GM18502 (cell line): ENCODE results near the gene RNF13.
"Not testable (repeated sequence)": the region's sequence is repeated elsewhere in the genome, so short reads cannot be mapped to it uniquely, and the experiment has no call there.

Experiments used
- ATAC-seq: cut with Tn5 transposase; IDR thresholded peaks from one replicate; pipeline ENCODE4 v1.9.1; 2021; ENCODE audit warnings: mild to moderate bottlenecking; ENCODE audit not compliant: unreplicated experiment, poor library complexity

The RNF13 gene

DNA sequence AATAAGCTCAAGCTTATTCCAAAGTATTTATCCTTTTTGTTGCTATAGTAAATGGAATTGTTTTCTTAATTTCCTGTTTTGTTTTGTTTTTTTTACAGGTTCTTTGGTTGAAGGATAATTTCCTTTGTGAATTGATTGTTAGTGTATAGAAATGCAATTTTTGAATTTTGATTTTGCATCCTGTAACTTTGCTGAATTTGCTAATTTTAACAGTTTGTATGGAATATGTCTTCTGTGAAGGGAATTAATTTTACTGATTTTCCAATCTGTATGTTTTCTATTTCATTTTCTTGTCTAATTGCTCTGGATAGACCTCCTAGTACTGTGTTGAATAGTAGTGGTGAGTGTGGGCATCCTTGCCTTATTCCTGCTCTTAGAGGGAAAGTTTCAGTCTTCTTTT, 129.4 kb downstream of the RNF13 start:
- ATAC-seq = no peak

DNA sequence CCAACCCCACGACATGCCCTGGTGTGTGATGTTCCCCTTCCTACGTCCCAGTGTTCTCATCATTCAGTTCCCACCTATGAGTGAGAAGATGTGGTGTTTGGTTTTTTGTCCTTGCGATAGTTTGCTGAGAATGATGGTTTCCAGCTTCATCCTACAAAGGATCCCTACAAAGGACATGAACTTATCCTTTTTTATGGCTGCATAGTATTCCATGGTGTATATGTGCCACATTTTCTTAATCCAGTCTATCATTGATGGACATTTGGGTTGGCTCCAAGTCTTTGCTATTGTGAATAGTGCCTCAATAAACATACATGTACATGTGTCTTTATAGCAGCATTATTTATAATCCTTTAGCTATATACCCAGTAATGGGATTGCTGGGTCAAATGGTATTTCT, 131.0 kb downstream of the RNF13 start:
- not testable (repeated sequence) for ATAC-seq

DNA sequence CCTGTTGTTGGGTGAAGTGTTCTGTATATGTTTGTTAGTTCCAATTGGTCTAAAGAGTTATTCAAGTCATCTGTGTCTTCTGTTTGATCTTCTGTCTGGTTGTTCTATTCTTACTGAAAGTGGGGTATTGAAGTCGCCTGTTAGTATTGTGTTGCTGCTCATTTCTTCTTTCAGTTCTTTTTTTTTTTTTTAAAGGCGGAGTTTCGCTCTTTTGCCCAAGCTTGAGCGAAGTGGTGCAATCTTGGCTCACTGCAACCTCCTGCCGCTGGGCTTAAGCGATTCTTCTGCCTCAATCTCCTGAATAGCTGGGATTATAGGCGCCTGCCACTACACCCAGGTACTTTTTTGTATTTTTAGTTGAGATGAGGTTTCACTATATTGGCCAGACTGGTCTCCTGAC, 134.2 kb downstream of the RNF13 start:
- ATAC-seq = no peak

DNA sequence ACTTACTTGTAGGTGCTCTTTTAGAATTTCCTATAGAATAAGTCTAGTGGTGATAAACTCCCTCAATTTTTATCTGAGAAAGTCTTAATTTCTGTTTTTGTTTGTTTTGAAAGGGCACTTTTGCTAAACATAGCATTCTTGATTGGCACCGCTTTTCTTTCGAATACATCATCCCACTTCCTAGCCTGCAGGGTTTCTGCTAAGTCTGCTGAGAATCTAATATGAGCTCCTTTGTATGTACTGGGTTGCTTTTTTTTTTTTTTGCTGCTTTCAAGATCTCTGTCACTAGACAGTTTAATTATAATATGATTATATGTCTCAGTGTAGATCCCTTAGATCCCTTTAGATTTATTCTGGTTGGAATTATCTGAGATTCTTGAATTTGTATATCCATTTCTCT, 136.2 kb downstream of the RNF13 start:
- no peak for ATAC-seq

DNA sequence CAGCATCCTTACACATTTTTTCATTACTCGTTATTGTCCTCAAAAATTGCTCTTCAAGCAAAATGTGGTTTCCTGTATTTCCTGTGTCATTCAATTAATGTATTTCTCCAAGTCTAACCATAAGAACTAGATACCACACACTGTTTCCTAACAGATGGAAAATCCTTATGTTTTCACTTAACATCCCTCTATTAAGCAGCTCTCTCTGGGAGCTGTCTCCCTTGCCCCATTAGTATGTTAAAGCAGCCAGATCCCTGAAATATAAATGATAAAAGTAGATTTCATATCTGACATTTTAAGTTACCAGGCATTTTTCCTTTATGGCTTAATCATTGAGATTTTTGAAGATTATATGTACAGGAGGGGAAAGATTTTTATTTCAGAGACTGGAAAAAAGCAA, 141.8 kb downstream of the RNF13 start:
- no peak for ATAC-seq

DNA sequence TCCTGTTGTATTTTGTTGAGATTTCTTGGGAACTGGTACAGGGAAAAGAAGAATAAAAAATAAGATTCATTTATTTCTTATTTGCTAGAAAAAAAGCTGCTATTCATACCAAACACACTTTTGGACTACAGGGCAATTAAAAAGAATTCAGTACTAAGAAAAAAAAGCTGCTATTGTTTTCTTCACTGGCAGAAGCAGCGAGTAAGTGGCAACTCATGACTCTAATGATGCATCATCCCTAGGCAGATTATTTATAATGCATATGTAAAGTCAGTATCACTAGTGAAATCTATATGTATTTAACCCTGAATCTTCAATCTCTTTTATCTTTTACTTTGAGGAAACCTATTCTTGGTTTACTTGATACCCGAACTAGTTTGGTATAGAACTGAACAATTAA, 142.4 kb downstream of the RNF13 start:
- no peak for ATAC-seq

DNA sequence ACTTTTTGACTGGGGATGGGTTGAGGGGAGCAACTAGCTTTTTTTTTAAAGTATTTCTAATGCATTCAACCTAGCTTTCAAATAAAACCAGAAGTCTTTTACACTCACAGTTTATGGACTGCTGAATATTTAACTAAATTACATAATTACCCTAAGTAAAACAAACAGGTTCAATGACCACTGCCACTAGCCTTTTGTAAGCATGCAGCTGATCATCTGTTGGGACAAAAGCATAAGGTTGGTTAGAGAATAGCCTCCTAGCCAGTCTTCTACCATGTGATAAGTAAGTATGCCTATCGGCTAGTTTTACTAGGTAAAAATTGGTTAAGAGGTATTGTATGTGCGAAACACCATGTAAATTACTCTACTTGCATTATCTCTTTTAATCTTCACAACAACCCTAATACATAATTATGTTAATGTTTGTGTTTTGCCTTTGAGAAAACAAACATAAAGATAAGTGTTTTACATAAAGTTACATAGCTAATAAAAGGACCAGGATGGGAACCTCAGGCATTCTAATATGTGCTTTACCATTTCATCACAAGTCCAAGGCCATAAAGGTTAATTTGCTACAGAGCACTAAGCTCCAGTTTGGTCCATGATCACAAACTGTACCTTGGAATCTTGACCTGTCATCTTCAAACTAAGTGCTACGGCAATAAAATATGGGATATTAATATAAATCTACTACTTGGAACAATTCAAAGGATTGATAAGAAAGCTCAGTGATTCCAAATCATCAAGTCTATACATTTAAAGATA, 144.5 kb downstream of the RNF13 start:
- no peak for ATAC-seq

DNA sequence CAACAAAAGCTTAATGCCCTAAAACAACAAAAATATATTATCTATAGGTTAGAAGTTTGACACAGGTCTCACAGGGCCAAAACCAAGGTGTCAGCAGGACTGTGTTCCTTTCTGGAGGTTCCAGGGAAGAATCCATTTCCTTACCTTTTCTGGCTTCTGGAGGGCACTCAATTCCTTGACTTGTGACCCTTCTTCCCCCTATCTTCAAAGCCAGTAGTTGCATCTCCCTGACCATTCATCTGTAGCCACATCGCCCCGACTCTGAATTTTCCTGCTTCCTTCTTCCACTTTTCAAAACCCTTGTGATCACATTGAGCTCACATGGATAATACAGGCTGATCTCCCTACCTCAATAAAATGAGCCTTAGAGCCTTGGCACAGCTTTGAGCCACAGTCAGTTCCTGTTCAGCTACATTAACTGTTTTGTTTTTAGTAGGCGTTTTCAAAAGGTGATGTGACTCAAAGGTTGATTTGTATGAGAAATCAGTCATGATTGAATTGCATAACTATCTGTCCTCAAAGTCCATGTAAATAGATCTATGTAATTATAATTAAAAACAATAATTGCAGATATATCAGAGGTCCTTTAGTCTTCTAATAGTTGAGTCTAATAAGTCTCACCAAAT, 145.3 kb downstream of the RNF13 start:
- ATAC-seq = no peak

DNA sequence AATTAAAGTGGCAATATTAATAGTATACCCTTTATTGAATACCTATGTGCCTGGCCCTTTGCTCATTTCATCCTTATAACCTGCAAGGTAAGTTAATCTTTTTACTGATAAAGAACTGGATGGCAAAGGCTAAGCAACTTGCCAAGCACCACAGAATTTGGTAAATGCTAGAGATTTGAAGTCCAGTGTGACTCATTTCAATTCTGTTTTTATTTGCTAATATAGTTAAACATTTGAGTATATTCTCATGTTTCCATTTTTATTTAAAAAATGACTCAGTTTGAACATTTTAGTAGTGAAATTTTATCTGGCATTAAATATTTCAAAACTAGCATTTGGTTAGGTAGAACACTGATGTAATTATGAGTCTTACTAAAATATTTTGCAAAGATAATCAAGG, 146.4 kb downstream of the RNF13 start:
- no peak for ATAC-seq

DNA sequence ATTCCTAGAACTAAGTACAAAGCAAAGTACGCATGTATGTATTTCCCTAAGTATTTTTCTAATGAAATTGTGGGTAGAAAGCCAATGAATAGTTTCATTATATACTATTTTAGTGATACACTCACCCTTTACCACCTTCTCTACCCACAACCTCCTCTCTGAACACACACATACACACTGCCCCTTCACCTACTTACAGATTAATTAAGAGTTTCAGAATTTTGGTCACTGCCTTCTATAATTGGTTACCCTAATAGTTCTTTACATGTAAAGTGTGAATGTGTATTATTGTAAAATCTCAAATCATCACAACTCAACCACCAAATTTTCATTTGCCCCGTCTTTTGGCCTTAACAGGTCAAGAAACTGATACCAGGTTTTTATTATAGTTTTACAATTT, 150.5 kb downstream of the RNF13 start:
- ATAC-seq = no peak

DNA sequence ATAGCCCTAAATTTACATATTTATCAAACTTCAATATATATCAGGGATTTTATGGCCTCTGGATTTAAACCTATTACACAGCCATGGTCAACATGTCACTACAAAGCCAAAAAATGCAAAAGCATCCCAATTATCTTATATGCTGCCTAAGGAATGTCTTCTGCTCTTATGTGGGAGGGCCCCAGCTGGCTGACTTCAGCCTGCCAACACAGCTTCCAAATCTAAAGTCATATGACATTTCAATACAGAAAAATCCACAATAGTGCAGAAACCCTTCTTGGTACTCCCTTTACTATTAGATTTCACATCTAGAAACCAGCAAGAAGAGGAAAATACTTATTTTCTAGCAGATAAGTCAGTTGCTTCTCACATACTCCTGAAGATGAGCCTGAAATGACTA, 151.3 kb downstream of the RNF13 start:
- no peak for ATAC-seq

DNA sequence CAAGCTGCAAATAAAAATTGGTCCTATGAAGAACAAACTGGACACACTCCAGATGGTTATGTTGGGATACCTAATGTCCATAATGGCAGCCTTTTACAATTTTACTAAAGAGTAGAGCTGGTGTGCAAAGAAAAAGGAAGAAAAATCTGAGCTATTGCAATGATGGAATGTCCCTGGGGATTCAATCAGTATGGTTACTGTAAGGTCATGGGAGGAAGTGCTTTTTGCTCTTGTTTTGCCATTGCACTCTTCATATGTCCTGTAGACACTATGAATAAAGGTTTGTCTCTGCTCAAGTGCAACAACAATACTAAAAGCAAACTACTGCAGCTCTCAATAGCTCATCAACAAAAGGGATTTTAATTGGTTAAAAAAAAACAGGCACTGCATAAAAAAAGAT, 152.3 kb downstream of the RNF13 start:
- ATAC-seq = no peak

DNA sequence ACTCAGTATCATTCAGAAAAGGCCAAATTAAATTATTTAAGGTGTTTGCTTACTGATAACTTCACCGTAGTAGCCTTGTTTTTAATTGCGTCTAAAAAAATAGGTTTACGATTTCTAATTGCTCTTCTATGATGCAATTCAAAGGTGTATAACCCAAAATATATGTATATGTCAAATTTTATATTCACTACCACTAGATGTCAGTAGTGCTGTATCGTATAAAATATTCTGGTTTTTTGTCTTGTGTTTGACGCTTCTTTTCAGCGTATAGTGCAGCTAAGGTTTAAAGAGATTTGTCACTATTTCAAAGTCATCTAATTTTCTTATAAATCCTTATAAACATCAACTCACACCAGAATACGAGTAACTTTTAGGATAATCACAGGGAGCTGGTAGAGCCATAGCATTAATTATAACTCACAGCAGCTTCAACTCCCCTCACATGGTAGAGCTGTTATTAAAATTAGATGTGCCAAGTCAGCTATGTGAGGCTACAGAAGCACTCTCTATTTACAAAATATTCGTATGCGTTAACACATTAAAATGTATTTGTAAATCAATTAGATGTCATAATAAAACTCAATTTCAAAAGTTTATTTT, 154.2 kb downstream of the RNF13 start:
- ATAC-seq = no peak

DNA sequence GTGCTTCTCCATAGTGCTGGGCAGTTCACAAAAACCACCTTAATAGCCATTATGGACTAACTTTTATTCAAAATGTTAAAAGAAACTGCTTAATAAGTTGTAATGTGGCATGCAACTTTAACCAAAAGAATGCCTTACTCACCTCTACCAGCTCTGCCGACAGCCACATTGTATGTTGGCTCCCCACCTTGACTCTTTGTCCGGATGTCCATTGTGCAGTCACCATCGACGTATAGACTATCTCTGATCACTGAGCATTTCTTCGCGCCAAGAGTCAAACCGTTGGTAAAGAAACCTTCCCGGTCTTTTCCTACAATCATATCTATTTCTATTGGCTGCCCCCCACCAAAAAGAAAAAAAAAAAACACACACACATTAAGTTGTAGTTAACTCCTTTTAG, 155.2 kb downstream of the RNF13 start:
- no peak for ATAC-seq

DNA sequence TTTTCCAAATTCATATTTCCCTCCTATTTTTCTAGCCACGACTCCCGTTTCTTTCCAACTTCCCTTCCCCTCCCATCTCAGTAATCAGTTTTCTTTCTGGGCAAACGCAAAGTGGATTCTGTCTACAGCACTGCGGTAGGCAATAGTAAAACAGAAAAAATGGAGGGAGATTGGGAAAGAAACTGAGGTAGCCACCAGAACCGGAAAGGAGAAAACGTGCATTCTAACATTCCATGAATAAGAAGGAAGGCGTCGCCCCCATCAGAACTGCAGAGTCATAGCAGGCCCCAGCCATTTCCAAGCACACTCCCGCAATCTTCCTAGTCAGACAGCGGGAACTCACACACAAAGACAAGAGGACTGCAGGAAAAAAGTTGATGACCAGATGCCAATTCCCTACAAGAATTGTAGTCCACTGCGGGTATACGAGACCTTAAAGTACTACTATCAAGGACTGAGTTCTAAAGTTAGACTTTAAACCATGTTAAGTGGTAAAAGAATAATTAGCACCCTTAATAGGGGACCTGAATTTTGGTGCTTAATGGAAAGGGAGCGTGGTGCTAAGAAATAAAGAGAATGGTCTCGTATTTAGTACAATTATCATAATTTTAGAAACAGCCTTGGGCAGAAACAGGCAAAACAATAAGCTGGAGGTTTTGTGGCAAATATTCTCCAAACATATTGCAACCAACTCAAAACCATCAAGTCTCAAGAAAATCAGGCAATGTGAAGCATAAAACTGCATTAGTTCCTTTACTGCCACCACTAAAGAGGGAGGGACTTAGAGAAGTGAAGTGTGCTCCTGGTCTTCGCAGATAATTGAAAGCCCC, 156.3 kb downstream of the RNF13 start:
- ATAC-seq = no peak

DNA sequence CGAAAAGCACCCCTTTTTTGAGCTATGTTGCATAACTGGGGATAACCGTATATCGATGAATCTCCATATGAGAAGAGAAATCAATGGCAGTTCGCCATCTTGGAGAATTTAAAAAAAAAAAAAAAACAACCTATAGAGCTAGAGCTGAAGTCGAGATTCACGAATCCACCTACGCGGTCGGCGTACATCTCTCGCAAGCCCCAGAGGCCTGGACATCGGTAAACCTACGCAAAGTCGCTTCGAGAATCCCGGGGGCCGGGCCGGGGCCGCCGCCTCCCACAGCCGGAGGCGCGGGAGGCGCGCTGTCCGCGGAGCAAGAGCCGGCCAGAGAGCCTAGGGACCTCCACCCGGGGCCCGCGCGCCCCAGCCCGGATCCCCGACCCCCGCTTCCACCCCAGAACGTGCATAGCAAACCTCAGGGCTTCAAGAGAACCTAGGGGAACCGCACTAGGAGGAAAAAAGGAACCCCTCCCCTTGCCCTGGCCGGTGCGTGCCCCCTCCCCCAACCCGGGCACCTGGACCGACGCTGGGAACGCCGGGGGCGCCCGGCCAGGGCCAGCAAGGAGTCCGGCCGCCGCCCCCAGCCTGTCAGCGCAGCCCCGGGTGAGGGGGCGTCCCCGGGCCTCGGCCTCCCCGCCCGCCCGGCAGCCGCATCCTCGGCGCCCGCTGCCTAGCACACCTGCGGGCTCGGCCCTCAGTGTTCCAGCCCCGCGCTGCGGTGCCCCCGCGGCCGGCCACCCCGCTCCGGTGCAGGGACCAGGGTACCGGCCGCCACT, 157.1 kb downstream of the RNF13 start:
- ATAC-seq = peak; percentile 59

DNA sequence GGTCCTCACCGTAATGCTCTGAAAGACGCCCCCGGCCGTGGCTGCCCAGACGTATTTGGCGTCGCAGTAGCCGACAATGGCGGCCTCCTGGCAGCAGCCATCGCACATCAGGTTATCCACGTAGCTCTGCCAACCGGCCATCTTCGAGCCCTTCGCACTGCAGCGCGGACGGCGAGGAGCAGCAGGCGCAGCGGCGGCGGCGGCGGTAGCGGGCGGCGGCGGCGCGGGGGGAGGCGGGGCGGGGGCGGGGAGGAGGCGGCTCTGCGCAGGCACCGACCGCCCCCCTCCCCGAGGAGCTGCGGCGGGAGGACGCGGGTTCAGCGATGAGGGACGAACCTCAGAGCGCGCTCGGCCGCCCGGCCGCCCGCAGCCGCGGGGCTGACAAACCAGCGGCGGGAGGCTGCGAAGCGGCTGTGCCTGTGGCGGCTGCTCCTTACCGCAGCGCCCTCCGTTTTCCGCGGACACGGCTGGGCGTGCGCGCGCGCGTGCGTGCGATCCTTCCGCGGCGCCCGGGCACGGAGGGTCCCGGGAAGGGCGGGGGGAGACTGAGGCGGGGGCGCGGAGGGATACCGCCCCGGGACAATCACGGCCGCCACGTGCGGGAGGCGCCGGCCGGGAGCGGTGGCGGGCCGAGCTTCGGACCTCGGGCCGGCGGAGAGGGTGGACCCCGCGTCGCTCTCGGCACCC, 157.8 kb downstream of the RNF13 start, which contains the start of gene PFN2:
Gene PFN2, minus strand, starts transcription at position 180 of the 687 bp plus-strand sequence. Its CDS starts 39 bp downstream, at position 141.
- peak; percentile 50 for ATAC-seq

DNA sequence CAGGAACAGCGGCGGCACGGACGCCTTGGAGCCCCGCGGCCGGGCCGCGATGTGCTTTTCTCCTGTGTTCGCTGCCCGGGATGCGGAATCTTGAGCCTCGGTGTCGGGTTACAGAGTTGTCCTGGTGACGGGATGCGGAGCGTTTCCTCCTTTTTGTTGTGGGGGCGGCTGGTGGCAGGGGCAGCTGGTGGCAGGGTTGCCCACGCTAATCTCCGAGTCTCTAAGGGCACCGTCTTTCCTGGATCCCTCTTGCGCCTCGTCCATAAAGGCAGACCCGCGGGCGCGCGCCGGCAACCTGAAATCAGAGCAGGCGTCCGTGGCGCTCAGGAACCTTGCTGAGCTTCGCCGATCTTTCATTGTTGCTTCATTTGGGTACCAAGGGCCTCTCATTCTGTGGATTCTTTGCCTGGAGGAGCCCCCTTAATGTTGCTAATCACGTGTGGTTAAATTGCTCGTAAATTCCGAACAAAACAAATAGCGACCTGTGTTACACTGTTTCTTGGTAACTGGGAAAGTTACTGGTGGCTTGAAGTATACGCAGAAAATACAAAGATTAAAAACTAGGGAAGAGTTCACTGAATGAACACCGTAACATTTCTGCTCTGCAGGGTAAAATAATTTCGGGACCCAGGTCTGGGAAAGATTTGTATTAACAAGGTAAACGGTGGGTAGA, 158.5 kb downstream of the RNF13 start:
- peak; percentile 30 for ATAC-seq

DNA sequence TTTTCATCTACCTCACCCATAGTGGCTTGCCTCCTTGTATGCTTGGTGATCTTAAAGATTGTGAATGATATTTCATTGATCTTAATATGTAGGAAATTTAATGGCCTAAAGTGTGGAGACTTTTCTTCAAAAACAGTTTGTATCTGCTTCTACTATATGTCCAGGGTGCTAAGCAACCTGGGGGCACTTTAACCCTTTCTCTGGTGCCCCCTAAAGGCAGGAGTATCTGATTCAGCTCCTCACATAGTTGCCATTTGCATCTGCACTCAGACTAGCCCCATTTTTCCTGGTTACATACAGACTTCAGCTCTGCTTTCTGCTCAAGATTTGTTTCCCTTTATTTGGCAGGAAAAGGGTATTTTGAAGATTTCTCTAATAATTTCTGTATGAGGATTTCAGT, 162.9 kb downstream of the RNF13 start:
- no peak for ATAC-seq
